HG02870 (cell line): ENCODE results near the gene DACT3.

Experiments
- ATAC-seq: cut with Tn5 transposase; IDR thresholded peaks from one replicate; pipeline ENCODE4 v1.9.1; 2021; ENCODE audit warnings: mild to moderate bottlenecking, moderate library complexity; ENCODE audit not compliant: unreplicated experiment

DACT3 gene

DNA sequence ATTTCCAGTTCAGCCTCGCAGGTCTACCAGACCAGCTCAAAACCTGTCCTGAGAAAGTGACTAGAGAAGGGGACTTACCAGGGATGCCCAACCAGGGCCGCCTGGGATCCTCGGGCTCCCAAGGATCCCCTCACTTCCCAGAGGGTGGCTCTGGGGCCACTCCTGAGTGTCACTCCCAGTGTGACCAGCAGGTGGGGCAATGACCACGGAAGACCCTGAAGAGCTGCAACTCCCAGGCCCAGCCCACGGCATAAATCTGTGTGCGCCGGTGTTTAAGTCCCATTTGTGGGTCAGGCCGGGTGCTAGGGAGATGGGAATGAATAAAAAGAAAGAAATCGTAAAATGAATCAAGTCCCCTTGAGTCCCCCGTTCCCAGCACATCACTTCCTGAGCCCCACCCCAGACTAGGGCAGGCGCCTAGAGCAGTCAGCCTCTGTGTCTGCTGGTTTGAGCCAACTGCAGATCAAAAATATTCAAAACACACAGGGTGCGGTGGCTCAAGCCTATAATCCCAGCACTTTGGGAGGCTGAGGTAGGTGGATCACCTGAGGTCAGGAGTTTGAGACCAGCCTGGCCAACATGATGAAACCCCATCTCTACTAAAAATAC is 46.8 kb downstream of the DACT3 start:
- no peak for ATAC-seq

GRCh38 chr19:46613525-46613924 is 47.5 kb downstream of the DACT3 start:
- ATAC-seq = no peak

DNA sequence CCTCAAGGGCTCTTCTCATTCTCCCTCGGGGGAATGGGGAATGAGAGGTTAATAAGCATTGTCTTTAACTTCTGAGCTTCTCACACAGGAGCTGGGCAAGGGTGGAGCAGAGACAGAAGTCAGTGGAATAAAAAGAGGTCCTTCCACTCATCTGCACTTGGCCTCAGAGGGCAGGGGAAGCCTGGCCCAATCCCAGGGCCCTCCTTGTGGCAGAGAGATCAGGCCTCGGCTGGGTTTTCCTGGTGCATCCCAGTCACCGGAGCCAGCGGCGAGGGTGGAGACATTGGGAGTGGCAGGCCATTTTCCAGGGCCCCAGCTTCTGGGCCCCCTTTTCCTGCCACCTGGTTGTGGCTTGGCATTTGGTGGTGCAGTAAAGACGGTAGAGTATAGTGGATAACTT is 49.2 kb downstream of the DACT3 start:
- ATAC-seq = no peak

DNA sequence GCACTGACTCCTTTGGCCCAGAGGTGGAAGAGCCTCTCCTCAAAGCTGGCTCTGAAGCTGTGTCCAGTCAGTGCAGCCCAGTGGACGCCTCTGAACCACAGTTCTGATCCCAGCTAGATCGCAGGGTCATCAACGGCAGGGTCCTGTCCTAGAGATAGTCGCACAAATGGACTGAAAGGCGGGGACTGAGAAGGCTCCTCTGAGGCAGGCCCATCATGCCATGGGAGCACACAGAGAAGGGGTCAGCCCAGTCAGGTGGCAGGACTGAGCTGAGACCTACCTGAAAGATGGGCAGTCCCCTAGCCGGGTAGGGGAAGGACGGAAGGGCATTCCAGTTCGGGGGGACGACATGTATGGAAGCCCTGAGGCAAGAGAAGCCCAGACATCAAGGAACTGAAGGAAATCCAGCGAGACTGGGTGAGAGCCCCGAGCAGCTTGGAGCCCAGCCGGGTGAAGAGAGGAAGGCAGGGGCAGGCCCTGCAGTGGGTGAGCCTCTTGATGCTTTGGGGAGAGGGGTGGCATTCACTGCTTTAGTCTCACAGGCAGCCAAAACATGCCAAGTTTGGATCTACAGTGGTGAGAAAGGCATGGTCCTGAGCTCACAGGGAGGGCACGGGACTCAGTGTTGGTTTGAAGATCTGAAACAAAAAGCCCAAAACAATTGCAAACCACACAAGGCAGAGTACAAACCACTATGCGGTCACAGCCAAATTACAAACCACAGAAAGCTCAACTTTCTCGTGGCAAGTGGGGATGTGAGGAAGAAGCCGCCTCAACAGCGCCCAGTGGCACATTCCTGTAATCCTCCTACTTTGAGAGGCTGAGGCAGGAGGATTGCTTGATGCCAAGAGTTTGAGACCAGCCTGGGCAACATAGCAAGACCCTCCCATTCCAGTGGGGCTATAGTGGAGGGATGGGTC is 49.9 kb downstream of the DACT3 start:
- no peak for ATAC-seq

DNA sequence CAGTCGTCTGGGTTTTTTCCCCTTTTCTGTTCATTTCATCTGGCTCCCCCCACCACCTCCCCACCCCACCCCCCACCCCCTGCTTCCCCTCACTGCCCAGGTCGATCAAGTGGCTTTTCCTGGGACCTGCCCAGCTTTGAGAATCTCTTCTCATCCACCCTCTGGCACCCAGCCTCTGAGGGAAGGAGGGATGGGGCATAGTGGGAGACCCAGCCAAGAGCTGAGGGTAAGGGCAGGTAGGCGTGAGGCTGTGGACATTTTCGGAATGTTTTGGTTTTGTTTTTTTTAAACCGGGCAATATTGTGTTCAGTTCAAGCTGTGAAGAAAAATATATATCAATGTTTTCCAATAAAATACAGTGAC is 50.6 kb downstream of the DACT3 start:
- no peak for ATAC-seq

GRCh38 chr19:46609511-46610412 is 51.2 kb downstream of the DACT3 start:
- ATAC-seq = no peak

DNA sequence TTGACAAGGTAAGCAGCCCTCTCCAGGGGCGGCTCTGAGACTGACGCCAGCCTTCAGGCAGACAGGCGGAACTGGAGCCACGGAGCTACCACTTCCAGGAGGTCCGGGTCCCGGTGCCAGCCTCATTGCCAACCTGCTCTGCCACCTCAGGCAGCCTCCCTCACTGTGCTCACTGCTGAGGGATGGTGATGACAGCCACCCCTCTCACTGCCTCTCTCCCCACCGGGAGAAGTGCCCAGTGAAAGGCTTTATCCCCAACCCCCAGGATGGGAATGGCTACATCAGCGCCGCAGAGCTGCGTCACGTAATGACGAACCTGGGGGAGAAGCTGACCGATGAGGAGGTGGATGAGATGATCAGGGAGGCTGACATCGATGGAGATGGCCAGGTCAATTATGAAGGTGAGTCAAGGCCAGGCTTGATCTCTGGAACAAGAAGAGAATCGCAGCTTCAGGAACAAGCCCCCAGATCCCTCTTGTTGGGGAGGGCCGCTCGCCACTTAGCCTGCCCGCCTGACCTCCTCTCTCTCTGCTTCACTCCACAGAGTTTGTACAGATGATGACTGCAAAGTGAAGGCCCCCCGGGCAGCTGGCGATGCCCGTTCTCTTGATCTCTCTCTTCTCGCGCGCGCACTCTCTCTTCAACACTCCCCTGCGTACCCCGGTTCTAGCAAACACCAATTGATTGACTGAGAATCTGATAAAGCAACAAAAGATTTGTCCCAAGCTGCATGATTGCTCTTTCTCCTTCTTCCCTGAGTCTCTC is 52.2 kb downstream of the DACT3 start:
- ATAC-seq = no peak

GRCh38 chr19:46608178-46608577 is 52.8 kb downstream of the DACT3 start:
- ATAC-seq = no peak

- no peak for ATAC-seq
Measured at GRCh38 chr19:46607448-46607841, 53.5 kb downstream of the DACT3 start.

- no peak for ATAC-seq
Measured at GRCh38 chr19:46606681-46607447, 54.1 kb downstream of the DACT3 start.

DNA sequence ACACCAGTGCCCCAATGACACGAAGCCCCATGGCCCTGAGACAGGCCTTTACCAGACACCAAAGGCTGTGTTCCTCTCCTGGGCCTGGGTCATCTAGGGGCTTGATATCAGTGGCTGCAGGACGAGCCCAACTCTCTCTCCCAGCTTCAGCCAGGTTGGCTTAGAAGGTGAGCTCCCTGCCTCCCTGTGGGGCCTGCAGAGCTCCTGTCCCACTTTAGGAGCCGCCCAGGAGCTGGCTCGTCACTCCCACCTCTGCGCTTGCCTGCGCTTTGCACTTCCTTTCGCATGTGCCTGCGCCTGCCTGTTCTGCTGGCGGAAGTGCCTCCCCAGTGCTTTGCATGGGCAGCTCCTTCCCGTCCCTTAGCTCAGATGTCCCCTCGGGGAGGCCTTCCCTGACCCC is 55.0 kb downstream of the DACT3 start:
- ATAC-seq = no peak

DNA sequence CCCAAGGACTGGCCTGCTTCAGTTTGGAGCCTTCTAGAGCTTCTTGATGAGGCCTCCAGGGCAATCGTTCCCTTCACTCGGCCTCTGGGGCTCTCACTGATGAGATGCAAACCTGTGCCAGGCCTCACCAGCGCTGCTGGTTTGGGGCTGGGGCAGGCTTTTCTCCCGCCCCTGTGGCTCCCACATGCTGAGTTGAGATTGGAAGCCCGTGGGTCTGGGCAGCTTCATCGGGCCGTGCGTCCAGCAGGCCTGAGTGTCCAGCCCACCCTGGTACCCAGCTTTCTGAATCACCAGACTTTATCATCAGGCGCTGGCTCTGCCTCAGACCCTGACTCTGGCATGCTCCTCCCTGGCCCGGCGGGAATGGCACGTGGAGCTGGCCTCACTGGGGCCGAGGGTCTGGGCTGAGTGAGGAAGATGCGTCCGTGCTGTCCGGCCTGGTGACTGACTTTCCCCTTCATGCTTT is 55.6 kb downstream of the DACT3 start:
- ATAC-seq = no peak

DNA sequence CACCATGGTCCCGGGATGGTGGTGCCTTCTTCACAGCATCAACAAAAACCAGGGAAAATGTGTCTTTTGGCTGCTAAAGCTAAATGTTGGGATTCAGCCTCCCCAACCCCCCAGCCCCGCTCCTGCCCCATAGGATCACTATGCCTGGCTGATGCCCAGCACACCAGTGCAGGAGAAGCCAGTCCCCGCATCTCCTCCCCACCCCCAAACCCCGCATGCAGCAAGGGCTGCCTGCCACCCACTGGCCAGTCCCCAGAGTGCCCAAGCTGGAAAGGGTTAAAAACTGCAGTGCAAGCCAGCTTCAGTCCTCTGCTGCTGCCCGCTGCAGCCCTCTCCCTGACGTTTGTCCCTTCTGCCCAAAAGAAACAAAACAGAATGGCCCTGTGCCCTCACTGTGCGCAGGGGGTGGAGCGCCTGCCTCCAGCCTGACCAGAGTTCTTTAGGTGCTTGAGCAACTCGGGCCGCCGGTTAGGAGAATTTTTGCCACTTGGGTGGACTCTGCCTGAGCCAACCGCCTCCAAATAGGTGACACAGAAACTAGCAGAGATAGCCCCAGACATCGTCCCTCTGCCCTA is 56.1 kb downstream of the DACT3 start:
- no peak for ATAC-seq

GRCh38 chr19:46603752-46604231 is 57.2 kb downstream of the DACT3 start:
- no peak for ATAC-seq

DNA sequence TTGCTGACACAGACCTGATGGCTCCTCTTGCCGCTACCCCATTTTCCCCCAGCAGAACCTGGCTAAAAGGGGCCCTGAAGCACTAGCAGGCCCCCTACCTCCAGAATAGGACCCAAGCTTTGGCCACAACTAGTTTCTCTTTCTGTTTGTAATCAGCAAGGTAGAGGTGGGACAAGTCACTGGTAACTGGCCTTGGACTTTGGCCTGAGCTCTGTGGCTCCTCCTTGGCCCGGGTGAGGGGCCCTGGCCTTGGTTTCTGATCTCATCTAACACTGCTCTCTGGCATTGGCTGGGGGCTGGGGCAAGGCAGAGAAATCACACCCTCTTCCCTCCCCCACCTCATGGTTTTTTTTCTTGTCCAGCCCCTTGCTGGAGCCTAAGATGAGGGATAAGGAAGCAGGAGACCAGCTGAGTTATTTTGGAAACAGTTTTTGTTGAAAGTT is 57.8 kb downstream of the DACT3 start:
- ATAC-seq = no peak

GRCh38 chr19:46602392-46603194 is 58.4 kb downstream of the DACT3 start:
- no peak for ATAC-seq

DNA sequence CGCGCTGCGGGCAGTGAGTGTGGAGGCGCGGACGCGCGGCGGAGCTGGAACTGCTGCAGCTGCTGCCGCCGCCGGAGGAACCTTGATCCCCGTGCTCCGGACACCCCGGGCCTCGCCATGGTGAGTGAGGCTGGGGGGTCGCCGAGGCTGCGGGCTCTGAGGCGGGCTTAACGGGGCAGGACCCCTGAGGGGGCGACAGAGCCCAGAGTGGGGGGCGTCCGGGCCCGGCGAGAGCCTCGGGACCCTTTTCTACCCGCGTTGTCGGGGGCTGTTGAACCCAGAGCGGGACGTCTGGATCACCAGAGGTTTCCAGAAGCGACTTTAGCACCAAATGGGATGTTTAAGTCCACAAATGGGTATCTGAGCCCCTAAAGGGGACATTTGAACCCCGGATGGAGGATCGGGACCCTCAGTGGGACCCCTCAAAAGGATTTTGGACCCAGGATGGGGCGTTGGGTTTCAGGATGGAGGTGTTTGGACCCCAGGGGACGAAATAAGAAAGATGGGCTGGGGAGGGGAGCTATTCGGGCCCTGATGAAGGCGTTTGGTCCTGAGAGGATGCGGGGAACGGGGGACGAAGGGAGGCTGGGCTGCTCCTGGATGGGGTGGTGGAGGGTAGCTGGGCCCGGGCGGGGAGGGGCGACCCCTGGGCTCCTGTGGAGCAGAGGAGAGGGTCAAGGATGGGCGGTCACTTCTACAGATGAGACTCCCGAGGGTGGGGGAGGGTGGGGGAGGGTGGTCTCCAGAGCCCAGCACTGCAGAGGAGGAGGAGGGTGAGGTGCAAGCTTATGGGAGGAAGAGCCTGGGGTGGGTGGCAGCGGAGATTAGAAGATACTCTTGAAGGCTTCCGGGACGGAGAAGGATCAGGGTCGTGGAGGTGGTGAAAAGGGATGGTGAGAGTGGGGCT is 59.4 kb downstream of the DACT3 start, which contains the start of gene CALM3:
Gene CALM3, plus strand, starts transcription at position 13 of the 907 bp plus-strand sequence. Its CDS starts 105 bp downstream, at position 118.
- ATAC-seq = no peak
